Measurements from ENCODE around the gene LRP2. TPM values are rescaled to one million over a fixed set of nuclear protein-coding genes. Genes with fewer than 3 reads are reported as not detected.

The LRP2 gene
- total and polyA plus RNA-seq, 10 of the 15 experiments (the other 5 are each of a cell fraction or from before 2014, with no cell fraction given) = 0.01 to 0.19 (median 0.06) TPM; not detected in 5

DNA sequence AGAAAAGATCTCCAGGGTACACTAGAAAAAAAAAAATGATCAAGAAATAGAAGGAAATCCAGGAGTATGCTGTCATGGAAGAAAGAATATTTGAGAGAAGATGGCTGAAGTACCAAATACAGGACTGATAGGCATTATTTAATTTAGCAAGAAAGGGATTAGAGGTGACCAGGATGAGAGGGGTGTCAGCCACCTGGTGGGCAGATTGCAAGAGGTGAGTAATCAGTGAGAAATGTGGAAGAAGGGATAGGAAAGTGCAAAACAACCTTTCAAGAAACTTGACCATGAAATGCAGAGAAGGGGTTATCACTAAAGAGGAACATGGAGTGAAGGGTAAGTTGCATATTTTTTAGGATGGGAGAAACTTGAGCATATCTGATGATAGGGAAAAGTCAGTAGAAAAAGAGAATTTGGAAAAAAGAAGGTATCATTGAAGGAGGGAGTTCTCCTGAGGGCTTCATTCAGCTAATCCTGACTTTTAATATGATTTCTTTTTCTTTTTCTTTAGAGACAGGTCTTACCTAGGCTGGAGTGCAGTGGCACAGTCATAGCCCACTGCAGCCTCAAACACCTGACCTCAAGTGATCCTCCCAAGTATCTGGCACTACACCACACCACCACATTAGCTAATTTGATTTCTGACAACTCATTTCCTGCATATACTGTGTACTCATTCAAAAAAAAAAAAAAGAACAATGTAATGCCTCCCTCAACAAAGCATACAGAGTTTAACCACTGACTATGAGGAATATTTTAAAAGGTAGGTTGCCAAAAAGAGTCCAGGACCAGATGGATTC is 101.3 kb downstream of the LRP2 start (continued):
- TF ChIP-seq, protein P1, sequence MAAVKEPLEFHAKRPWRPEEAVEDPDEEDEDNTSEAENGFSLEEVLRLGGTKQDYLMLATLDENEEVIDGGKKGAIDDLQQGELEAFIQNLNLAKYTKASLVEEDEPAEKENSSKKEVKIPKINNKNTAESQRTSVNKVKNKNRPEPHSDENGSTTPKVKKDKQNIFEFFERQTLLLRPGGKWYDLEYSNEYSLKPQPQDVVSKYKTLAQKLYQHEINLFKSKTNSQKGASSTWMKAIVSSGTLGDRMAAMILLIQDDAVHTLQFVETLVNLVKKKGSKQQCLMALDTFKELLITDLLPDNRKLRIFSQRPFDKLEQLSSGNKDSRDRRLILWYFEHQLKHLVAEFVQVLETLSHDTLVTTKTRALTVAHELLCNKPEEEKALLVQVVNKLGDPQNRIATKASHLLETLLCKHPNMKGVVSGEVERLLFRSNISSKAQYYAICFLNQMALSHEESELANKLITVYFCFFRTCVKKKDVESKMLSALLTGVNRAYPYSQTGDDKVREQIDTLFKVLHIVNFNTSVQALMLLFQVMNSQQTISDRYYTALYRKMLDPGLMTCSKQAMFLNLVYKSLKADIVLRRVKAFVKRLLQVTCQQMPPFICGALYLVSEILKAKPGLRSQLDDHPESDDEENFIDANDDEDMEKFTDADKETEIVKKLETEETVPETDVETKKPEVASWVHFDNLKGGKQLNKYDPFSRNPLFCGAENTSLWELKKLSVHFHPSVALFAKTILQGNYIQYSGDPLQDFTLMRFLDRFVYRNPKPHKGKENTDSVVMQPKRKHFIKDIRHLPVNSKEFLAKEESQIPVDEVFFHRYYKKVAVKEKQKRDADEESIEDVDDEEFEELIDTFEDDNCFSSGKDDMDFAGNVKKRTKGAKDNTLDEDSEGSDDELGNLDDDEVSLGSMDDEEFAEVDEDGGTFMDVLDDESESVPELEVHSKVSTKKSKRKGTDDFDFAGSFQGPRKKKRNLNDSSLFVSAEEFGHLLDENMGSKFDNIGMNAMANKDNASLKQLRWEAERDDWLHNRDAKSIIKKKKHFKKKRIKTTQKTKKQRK (IDR thresholded peaks at IDR 0.05; ENCODE audit: low read depth, low read length) = no peak

DNA sequence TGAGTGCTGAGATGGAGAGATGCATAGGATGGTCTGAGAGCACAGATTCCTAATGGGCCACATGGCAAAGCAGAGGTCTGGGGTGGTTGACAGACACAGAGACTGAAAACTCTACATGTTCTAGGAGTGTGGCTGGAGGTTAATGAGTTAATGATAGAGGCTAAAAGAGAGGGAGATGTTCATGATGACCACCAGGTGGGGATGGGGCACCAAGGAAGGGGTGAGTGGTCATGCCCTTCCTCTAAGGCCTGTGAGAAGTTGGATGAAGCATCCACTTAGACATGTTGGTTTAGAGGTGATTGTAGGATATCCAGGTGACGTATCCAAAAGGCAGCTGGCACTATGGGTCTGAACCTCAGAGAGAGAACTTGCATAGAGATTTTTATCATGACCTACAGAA is 102.1 kb downstream of the LRP2 start:
- no peak overlapping the region for H2AFZ ChIP-seq (ENCODE audit: control insufficient read depth, low read depth, low read length)
- ATAC-seq (no peak), DNase-seq (ENCODE audit: low read depth, low spot score) (no peak), FAIRE-seq (no peak)
- intact Hi-C loops (cut with micrococcal nuclease; ENCODE audit: unreplicated experiment) (no loop called here), in situ Hi-C loops (cut with MboI) (no loop called here)
- POLR2A ChIA-PET = no interaction called here
- H3K36me3 ChIP-seq (ENCODE audit: control insufficient read depth in 2 of 2, insufficient read depth in 2 of 2, low read length in 1 of 2) = no peaks in the 10 kb centered on the region
- H3K9ac ChIP-seq (ENCODE audit: control insufficient read depth, insufficient read depth, low read length) = no peak overlapping the region
- no peak overlapping the region for H3K4me2 ChIP-seq (ENCODE audit: control insufficient read depth, insufficient read depth)
- RAD21 ChIA-PET (ENCODE audit: unreplicated experiment) = no interaction called here
- no peaks in the 10 kb centered on the region for H3K9me3 ChIP-seq (replicated peaks; ENCODE audit: control insufficient read depth, insufficient read depth, low read length)
- BruUV-seq (replicated peaks) = no TSS peak
- H3K27me3 ChIP-seq (replicated peaks in 1 of 2; ENCODE audit: control insufficient read depth in 2 of 2, insufficient read depth in 2 of 2, low read length in 1 of 2) = no peaks in the 10 kb centered on the region
- CTCF ChIA-PET = no interaction called here
- no peaks in the 10 kb centered on the region for H3K4me1 ChIP-seq (ENCODE audit: control insufficient read depth, insufficient read depth, low read length)
- no peak overlapping the region for H3K4me3 ChIP-seq
- SMC1A ChIA-PET (ENCODE audit: uncharacterized antibody, unreplicated experiment) = interaction anchor here (0.6 kb wide), 1 partner anchor 14 kb away, joined by 3 read pairs; no protein-coding TSS in a partner anchor
- no peak overlapping the region for H3K27ac ChIP-seq (ENCODE audit: control insufficient read depth, insufficient read depth)
- TF ChIP-seq NFIC (IDR thresholded peaks at IDR 0.05; ENCODE audit: low read depth, low read length) (no peak), WRNIP1 (IDR thresholded peaks at IDR 0.05; ENCODE audit: borderline replicate concordance, low read depth, low read length) (no peak)
- WGBS (ENCODE audit: insufficient coverage, insufficient replicate concordance, low lambda C conversion rate, missing lambda C conversion rate) = 0% methylated on average over 1 of the region's 1 CpG
- H4K20me1 ChIP-seq (ENCODE audit: control insufficient read depth, insufficient read depth) = no peaks in the 10 kb centered on the region
- no peaks in the 10 kb centered on the region for H3K79me2 ChIP-seq (ENCODE audit: control insufficient read depth, insufficient read depth, low read length)

All from GM12878 (cell line).